Measurements from ENCODE around the gene GALR3.

GALR3 gene

GRCh38 chr22:37842015-37842793 is 19.0 kb downstream of the GALR3 start:
- DNase-seq (ENCODE audit: low read depth, low spot score), result no peak
- no peak overlapping the region for H3K4me3 ChIP-seq (ENCODE audit: low read depth, low read length)
- no peak for TF ChIP-seq CTCF (IDR thresholded peaks at IDR 0.05; ENCODE audit: low read depth, low read length)
- in situ Hi-C loops (cut with HindIII; ENCODE audit: low sequenced_read_pairs), result no loop called here

- no peak for TF ChIP-seq CTCF (IDR thresholded peaks at IDR 0.05; ENCODE audit: low read depth, low read length)
- H3K4me3 ChIP-seq (ENCODE audit: low read depth, low read length), result peak overlapping the region; percentile 48
- DNase-seq (ENCODE audit: low read depth, low spot score), result no peak
- in situ Hi-C loops (cut with HindIII; ENCODE audit: low sequenced_read_pairs), result no loop called here
Observed at GRCh38 chr22:37843741-37844089, 20.5 kb downstream of the GALR3 start.

GRCh38 chr22:37844904-37845329 is 21.7 kb downstream of the GALR3 start:
- DNase-seq (ENCODE audit: low read depth, low spot score), result no peak
- in situ Hi-C loops (cut with HindIII; ENCODE audit: low sequenced_read_pairs), result no loop called here
- TF ChIP-seq CTCF (IDR thresholded peaks at IDR 0.05; ENCODE audit: low read depth, low read length), result no peak

GRCh38 chr22:37846433-37846832 is 23.3 kb downstream of the GALR3 start:
- no peak overlapping the region for H3K4me3 ChIP-seq (ENCODE audit: low read depth, low read length)
- in situ Hi-C loops (cut with HindIII; ENCODE audit: low sequenced_read_pairs), result no loop called here
- TF ChIP-seq CTCF (IDR thresholded peaks at IDR 0.05; ENCODE audit: low read depth, low read length), result no peak
- no peak for DNase-seq (ENCODE audit: low read depth, low spot score)

More at GRCh38 chr22:37844904-37845329, 21.7 kb downstream of the GALR3 start:
- H3K4me3 ChIP-seq (ENCODE audit: low read depth, low read length), result peak overlapping the region; percentile 48

GRCh38 chr22:37848587-37849088 is 25.5 kb downstream of the GALR3 start:
- DNase-seq (ENCODE audit: low read depth, low spot score), result peak; percentile 25
- in situ Hi-C loops (cut with HindIII; ENCODE audit: low sequenced_read_pairs), result no loop called here

GRCh38 chr22:37849089-37849751 is 26.0 kb downstream of the GALR3 start, which contains the start of gene EIF3L:
TSS of gene EIF3L (plus strand) at chr22:37849419. CDS start at chr22:37849450, 31 bp downstream.
- peak within 1 kb of the TSS; percentile 62 for H3K4me3 ChIP-seq (ENCODE audit: low read depth, low read length)
- TF ChIP-seq CTCF (IDR thresholded peaks at IDR 0.05; ENCODE audit: low read depth, low read length), result no peak
- in situ Hi-C loops (cut with HindIII; ENCODE audit: low sequenced_read_pairs), result no loop called here

More at GRCh38 chr22:37848587-37849088, 25.5 kb downstream of the GALR3 start:
- no peak for TF ChIP-seq CTCF (IDR thresholded peaks at IDR 0.05; ENCODE audit: low read depth, low read length)
- peak overlapping the region; percentile 62 for H3K4me3 ChIP-seq (ENCODE audit: low read depth, low read length)

More at GRCh38 chr22:37849089-37849751, 26.0 kb downstream of the GALR3 start, which contains the start of gene EIF3L:
- DNase-seq (ENCODE audit: low read depth, low spot score), result peak; percentile 90

All from astrocyte of the spinal cord (primary cell).